Smooth muscle cell of the umbilical artery (primary cell): ENCODE measurements around the gene CC2D1A. TPM values are rescaled to one million over a fixed set of nuclear protein-coding genes. Genes with fewer than 3 reads are reported as not detected.

Source experiments
- total RNA-seq: library from RNA; depleted of rRNA; stranded (reverse); fragments of >200 nt; gene quantifications from 2 replicates; pipeline ENCODE4 v1.2.3, GENCODE V29; 2014

The CC2D1A gene
- 8.3 and 14.3 TPM in 2 replicates for total RNA-seq

DNA sequence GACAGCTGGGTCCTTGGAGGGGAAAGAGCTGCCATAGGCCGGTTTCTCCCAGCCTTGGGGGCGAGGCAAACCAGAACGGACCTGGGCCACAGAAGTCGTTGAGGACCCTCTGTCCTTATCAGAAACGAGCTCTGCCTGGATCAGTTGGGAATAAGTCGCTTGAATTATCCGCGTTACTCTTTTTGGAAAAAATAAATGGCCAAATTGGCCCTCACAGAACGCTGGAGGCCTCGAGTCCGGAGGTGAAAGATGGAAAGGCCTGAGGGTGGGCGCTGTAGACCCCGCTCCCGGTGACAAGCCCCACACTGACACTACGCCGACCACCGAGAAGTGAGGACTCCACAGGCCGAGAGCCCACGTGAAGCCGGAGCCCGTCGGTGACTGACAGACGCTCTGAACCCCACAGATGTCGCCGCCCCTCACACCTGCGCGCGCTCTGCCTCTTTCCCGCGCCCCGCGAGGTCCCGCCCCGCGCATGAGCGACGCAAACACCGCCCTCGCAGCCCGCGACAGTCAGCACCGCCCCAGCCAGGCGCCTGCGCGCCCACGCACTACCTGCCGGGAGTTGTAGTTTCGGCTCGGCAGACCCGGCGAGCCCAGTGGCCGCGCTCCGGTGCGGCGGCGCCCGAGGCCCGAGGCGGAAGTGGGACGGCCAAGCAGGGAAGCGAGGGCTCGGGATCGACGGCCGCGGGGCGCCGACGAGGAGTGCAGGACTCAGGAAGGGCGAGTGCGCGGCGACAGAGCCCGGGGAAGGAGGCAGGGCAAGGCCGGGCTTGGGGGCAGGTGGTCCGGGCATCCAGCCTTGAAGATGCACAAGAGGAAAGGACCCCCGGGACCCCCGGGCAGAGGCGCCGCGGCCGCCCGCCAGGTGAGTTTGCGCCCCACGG is at the start of gene CC2D1A, which contains the start of gene BRME1:
Gene CC2D1A (plus strand): TSS at position 568 of the 887 bp plus-strand sequence. CDS start 241 bp downstream, at position 809.
Gene BRME1 (minus strand): TSS at position 484 of the 887 bp plus-strand sequence. CDS start 1,225 bp downstream, outside the sequence.

DNA sequence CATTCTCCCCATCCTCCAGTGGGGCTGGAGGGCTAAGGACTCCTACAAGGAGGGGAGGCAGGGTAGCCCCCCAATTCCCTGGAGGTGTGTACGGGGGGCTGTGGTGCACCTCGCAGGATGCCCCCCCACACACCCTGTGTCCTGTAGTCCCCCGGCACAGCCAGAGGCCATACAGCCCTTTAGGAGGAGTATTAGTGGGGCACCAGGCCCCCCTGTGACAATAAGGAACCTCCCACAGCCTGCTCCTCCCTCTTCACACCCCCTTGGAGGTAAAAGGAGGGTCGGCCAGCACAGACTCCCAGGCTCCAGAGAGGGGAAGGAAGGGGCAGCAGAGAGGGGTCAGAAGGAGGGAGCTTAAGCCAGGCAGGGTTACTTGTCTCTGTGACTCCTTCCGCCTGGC is 29.2 kb upstream of the CC2D1A start, which contains the start of gene NANOS3:
Gene NANOS3 (plus strand): TSS at position 301 of the 400 bp plus-strand sequence. CDS start 115 bp downstream, outside the sequence.

DNA sequence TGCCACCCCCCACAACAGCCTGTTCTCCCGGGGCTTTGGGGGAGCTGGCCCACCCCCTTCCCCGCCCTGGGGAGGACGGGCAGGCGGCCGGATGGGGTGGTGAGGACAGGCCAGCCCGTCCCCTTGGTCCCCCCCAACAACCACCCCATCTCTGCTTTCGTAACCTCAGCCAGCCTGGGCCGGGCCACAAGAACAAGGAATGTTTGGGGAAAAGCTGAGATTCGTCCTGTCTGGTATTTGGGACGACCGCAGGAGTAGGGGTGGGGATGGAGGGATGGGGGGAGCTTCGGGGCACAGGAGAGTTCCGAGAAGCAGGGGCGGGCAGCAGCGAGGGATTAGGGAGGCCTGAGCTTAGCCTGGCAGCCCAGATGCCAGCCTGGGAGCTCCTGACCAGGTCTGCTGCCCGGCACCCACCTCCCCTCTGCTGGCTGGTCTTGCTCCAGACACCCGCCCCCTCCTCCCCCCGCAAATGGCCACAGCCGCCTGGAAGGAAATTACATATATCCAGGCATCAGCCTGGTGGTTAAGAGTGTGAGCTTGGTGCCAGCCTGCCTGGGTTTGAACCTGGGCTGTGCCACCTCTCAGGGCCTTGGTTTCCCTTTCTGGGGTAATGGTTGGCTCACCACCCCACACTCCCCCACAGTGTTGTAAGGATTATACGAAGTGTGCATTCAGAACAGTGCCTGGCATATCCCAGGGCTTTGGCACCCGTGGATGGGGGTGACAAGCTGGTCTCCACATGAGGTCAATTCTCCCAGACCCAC is 32.5 kb downstream of the CC2D1A start, which contains the start of gene PODNL1:
Gene PODNL1 (minus strand): TSS at position 117 of the 764 bp plus-strand sequence. CDS start 236 bp downstream, outside the sequence.

DNA sequence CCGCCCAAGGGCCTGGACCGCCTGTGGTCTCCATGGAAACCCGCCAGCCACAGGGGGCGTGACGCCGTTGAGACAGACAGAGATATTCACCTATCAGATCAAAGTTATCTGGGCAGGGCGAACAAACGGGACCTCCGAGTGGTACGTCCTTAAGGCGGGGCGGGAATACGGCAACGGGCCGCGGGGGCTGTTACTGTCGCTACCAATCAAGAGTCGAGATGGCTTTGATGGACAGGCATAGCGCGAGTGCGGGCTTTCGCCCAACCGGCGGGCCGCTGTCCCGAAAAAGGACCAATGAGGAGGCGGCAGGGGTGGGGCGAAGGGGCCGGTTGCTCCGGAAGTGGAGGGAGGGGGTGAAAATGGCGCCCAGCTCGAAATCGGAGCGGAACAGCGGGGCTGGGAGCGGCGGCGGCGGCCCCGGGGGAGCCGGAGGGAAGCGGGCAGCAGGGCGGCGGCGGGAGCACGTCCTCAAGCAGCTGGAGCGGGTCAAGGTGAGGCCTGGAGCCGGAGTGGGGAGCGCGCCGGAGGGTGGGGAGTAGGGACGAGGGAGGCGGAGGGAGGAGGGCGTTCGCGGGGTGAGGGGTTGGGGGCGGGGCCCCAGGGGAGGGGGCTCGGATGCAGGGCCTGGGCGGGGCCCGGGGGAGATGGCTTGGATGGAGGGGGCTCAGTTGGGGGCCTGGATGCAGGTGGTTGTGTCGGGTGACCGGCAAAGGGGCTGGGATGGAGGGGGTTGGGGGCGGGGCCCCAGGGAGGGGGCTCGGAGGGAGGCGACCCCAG is 46.3 kb downstream of the CC2D1A start, which contains the start of gene DCAF15:
Gene DCAF15 (plus strand): TSS at position 356 of the 777 bp plus-strand sequence. CDS start 4 bp downstream, at position 360.

Other genes starting within 250 kb of the CC2D1A start
- gene MRI1, start 141.7 kb upstream of the CC2D1A start, total RNA-seq: 25.8 and 52.6 TPM in 2 replicates
- 50.7 and 86.4 TPM in 2 replicates for gene C19orf53, start 131.7 kb upstream of the CC2D1A start, total RNA-seq
- 16.6 and 22.8 TPM in 2 replicates for gene ZSWIM4, start 110.8 kb upstream of the CC2D1A start, total RNA-seq
- 0.74 TPM in 1 of 2 replicates, not detected in the other for gene NANOS3, start 29.1 kb upstream of the CC2D1A start, total RNA-seq
- under 0.01 and 0.37 TPM in 2 replicates for gene BRME1, start 84 bp upstream of the CC2D1A start, total RNA-seq
- 3.9 and 4.8 TPM in 2 replicates for gene PODNL1, start 32.2 kb downstream of the CC2D1A start, total RNA-seq
- gene DCAF15, start 46.3 kb downstream of the CC2D1A start, total RNA-seq: 4.5 and 11.4 TPM in 2 replicates
- gene RFX1, start 100.1 kb downstream of the CC2D1A start, total RNA-seq: 2.7 and 7.1 TPM in 2 replicates
- not detected in 2 replicates for gene RLN3, start 121.9 kb downstream of the CC2D1A start, total RNA-seq
- gene IL27RA, start 125.6 kb downstream of the CC2D1A start, total RNA-seq: 4.5 and 14.1 TPM in 2 replicates
- gene PALM3, start 155.9 kb downstream of the CC2D1A start, total RNA-seq: 0.30 and 0.92 TPM in 2 replicates
- gene MISP3, start 166.6 kb downstream of the CC2D1A start, total RNA-seq: 0.78 and 1.2 TPM in 2 replicates
- not detected in 2 replicates for gene C19orf67, start 179.6 kb downstream of the CC2D1A start, total RNA-seq
- 16.3 and 29.7 TPM in 2 replicates for gene SAMD1, start 184.6 kb downstream of the CC2D1A start, total RNA-seq
- gene PRKACA, start 211.6 kb downstream of the CC2D1A start, total RNA-seq: 54.9 and 77.4 TPM in 2 replicates
- gene ASF1B, start 230.4 kb downstream of the CC2D1A start, total RNA-seq: 0.89 and 4.8 TPM in 2 replicates